Mesodermal cell (in vitro differentiated cells): ENCODE measurements around the gene SFTA2.
A peak's percentile ranks its signal among the peaks of the same experiment; 100 is the strongest.

ENCODE experiments used
- H3K27ac ChIP-seq: 2 replicates; pipeline ENCODE4 v1.7.0; 2013; ENCODE audit warnings: mild to moderate bottlenecking, low read depth, low read length, moderate library complexity; ENCODE audit not compliant: severe bottlenecking
- H3K36me3 ChIP-seq: 2 replicates; pipeline ENCODE4 v1.7.1; 2013; ENCODE audit warnings: mild to moderate bottlenecking, low read length, moderate library complexity; ENCODE audit not compliant: control insufficient read depth, insufficient read depth
- H3K4me1 ChIP-seq: one replicate; pipeline ENCODE4 v1.7.1; 2013; ENCODE audit warnings: mild to moderate bottlenecking, low read length; ENCODE audit not compliant: insufficient read depth, control insufficient read depth, poor library complexity, severe bottlenecking
- H3K4me3 ChIP-seq: 2 replicates; pipeline ENCODE4 v1.7.0; 2013; ENCODE audit warnings: low read length, control low read depth, mild to moderate bottlenecking; ENCODE audit not compliant: insufficient read depth, poor library complexity, severe bottlenecking; ENCODE audit errors: extremely low read depth
- H3K9me3 ChIP-seq: 2 replicates; pipeline ENCODE4 v1.7.1; 2013; ENCODE audit warnings: mild to moderate bottlenecking, low read length, moderate library complexity; ENCODE audit not compliant: control insufficient read depth
- WGBS, 2 experiments: methylation state at CpG; one replicate each; pipeline ENCODE4 v1.1.5; 2013; ENCODE audit warnings: missing lambda C conversion rate in 2 of 2; ENCODE audit not compliant: insufficient coverage in 2 of 2; 5-methylcytosine and 5-hydroxymethylcytosine counted together

The SFTA2 gene

GRCh38 chr6:30883685-30884520, 48.1 kb downstream of the SFTA2 start, which contains the start of gene DDR1:
TSS of gene DDR1 (plus strand) at chr6:30884519. CDS start at chr6:30888730, 4,211 bp downstream.
- H3K36me3 ChIP-seq, result peaks cover 4% of the 10 kb centered on the region
- peak within 1 kb of the TSS; percentile 91 for H3K27ac ChIP-seq
- H3K4me1 ChIP-seq, result peaks cover 66% of the 10 kb centered on the region
- H3K4me3 ChIP-seq, result peak within 1 kb of the TSS; percentile 61
- no peaks in the 10 kb centered on the region for H3K9me3 ChIP-seq
- 6 to 7% methylated on average over 22 to 38 of the region's 62 CpGs for WGBS, 2 experiments

GRCh38 chr6:30882759-30883684, 48.9 kb downstream of the SFTA2 start:
- Histone ChIP-seq H3K4me1 (peaks cover 59% of the 10 kb centered on the region), H3K9me3 (no peaks in the 10 kb centered on the region), H3K36me3 (no peaks in the 10 kb centered on the region), H3K4me3 (peak overlapping the region; percentile 61), H3K27ac (peak overlapping the region; percentile 91)
- 39 to 42% methylated on average over 8 to 13 of the region's 15 CpGs for WGBS, 2 experiments

GRCh38 chr6:30882204-30882758, 49.7 kb downstream of the SFTA2 start:
- 16 to 30% methylated on average over 2 to 3 of the region's 8 CpGs for WGBS, 2 experiments
- H3K4me1 ChIP-seq, result peaks cover 60% of the 10 kb centered on the region
- H3K27ac ChIP-seq, result peak overlapping the region; percentile 91
- H3K9me3 ChIP-seq, result no peaks in the 10 kb centered on the region
- H3K4me3 ChIP-seq, result peak overlapping the region; percentile 22
- H3K36me3 ChIP-seq, result no peaks in the 10 kb centered on the region

GRCh38 chr6:30881392-30882203, 50.4 kb downstream of the SFTA2 start:
- 45 to 49% methylated on average over 12 to 14 of the region's 14 CpGs for WGBS, 2 experiments
- H3K4me1 ChIP-seq, result peaks cover 57% of the 10 kb centered on the region

More at GRCh38 chr6:30881392-30882203, 50.4 kb downstream of the SFTA2 start:
- Histone ChIP-seq H3K9me3 (no peaks in the 10 kb centered on the region), H3K36me3 (no peaks in the 10 kb centered on the region), H3K27ac (peak overlapping the region; percentile 91), H3K4me3 (peak overlapping the region; percentile 29)
